HG02623 (cell line): ENCODE measurements around the gene KBTBD7.

ENCODE experiments used
- ATAC-seq: cut with Tn5 transposase; IDR thresholded peaks from one replicate; pipeline ENCODE4 v1.9.1; 2021; ENCODE audit warnings: moderate library complexity; ENCODE audit not compliant: unreplicated experiment

Gene KBTBD7

DNA sequence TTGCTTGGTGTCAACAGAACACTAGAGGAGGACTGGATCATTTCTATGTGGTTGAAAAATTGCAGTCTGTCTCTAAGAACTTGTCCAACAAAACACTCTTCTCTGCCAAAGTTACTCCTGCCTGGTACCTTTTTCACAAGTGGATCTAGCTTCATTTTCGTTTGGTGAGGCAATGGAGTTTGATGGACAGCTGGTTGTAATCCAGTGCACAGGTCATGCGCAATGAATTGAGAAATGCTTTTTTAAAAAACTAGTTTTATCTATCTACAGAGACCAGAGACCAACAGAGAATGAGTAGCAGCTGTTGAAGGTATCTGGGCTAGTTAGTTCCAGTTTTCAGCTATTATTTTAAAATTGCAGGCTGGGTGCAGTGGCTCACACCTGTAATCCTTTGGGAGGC lies 49.8 kb downstream of the KBTBD7 start:
- no peak for ATAC-seq
